Measurements from ENCODE around the gene TBX19. TPM values are rescaled to one million over a fixed set of nuclear protein-coding genes. Genes with fewer than 3 reads are reported as not detected.

TBX19 gene
- total and polyA plus RNA-seq, 2 of the 4 experiments (the other 2 are of a cell fraction) = 0.18 to 0.89 TPM

GRCh38 chr1:168295411-168296114, 14.9 kb downstream of the TBX19 start:
- peaks cover 2% of the 10 kb centered on the region; the same call in 1 of the 2 replicates for H3K4me1 ChIP-seq (ENCODE audit: control insufficient read depth, insufficient read depth, low read length)
- no peak overlapping the region for H2AFZ ChIP-seq (replicated peaks; ENCODE audit: low read length, poor library complexity)
- no peak overlapping the region for H2BK120ac ChIP-seq (ENCODE audit: low read depth, low read length)
- intact Hi-C loops (cut with micrococcal nuclease) = no loop called here
- H4K5ac ChIP-seq (ENCODE audit: low read depth, low read length) = no peak overlapping the region
- no peak overlapping the region for H3K27ac ChIP-seq (ENCODE audit: insufficient read depth, low read length)
- no peaks in the 10 kb centered on the region for H4K20me1 ChIP-seq (ENCODE audit: insufficient read depth, low read length)
- no peak overlapping the region for H3K14ac ChIP-seq (replicated peaks; ENCODE audit: low read depth, low read length)
- no peaks in the 10 kb centered on the region for H3K9me1 ChIP-seq (ENCODE audit: insufficient read depth, low read length)
- H3K23ac ChIP-seq (ENCODE audit: low read depth, low read length) = no peak overlapping the region
- no TSS peak for BruUV-seq (replicated peaks)
- no peaks in the 10 kb centered on the region for H3K36me3 ChIP-seq (ENCODE audit: control insufficient read depth, insufficient read depth, low read length)
- DNase-seq (no peak), ATAC-seq (ENCODE audit: low read depth) (no peak)
- no peak overlapping the region for H2AK5ac ChIP-seq (ENCODE audit: low read depth, low read length)
- no peak overlapping the region for H2AK9ac ChIP-seq (replicated peaks; ENCODE audit: low read depth, low read length, poor library complexity)
- H3K9ac ChIP-seq (ENCODE audit: low read depth, low read length) = no peak overlapping the region
- dilution Hi-C loops (cut with HindIII; ENCODE audit: low sequenced_read_pairs, unreplicated experiment) = no loop called here
- no peaks in the 10 kb centered on the region for H3K79me1 ChIP-seq (ENCODE audit: low read depth in 1 of 2, low read length in 2 of 2)
- no CpG with 5 or more reads among the region's 8 CpGs for WGBS, 2 experiments (ENCODE audit: extremely low coverage in 2 of 2, insufficient read length in 1 of 2)
- ChIA-PET CTCF (interaction anchor here (0.6 kb wide), 1 partner anchor 1081 kb away, joined by 4 read pairs; no protein-coding TSS in a partner anchor), POLR2A (ENCODE audit: unreplicated experiment) (no interaction called here)
- H3K27me3 ChIP-seq (ENCODE audit: control insufficient read depth, insufficient read depth, low read length) = no peaks in the 10 kb centered on the region
- no peak overlapping the region for H3K18ac ChIP-seq (ENCODE audit: low read depth, low read length)
- no peak overlapping the region for H2BK5ac ChIP-seq (ENCODE audit: low read depth, low read length, poor library complexity, severe bottlenecking)
- no peak overlapping the region for H4K91ac ChIP-seq (ENCODE audit: insufficient read depth, low read depth, low read length)
- no peak overlapping the region for H2BK20ac ChIP-seq (ENCODE audit: low read depth, low read length)
- H4K8ac ChIP-seq (ENCODE audit: low read depth in 2 of 2, low read length in 2 of 2) = no peak overlapping the region
- in situ Hi-C loops (cut with MboI; ENCODE audit: low sequenced_read_pairs) = no loop called here
- no peak overlapping the region for H3K4ac ChIP-seq (ENCODE audit: low read depth, low read length)
- H2BK15ac ChIP-seq (ENCODE audit: low read depth, low read length) = no peak overlapping the region
- no peak overlapping the region for H3K4me3 ChIP-seq (ENCODE audit: insufficient read depth, low read depth, low read length)
- no peak overlapping the region for H3K4me2 ChIP-seq (ENCODE audit: low read depth, low read length)
- H3K56ac ChIP-seq (ENCODE audit: extremely low read depth, insufficient read depth, low read length) = no peak overlapping the region
- H3K9me3 ChIP-seq (ENCODE audit: control insufficient read depth, insufficient read depth, low read length) = no peaks in the 10 kb centered on the region
- TF ChIP-seq CHD1 (IDR thresholded peaks at IDR 0.05; ENCODE audit: low read depth, low read length) (no peak), MXI1 (IDR thresholded peaks at IDR 0.05; ENCODE audit: borderline replicate concordance, low read depth, low read length) (no peak), MAFK (IDR thresholded peaks at IDR 0.05; ENCODE audit: low read depth, low read length) (no peak), MAZ (IDR thresholded peaks at IDR 0.05; ENCODE audit: borderline replicate concordance, low read depth, low read length) (no peak), ELK1 (IDR thresholded peaks at IDR 0.05; ENCODE audit: borderline replicate concordance, low read depth, low read length) (no peak), CTCF (conservative IDR thresholded peaks at IDR 0.05; ENCODE audit: low read depth, low read length) (no peak), RAD21 (IDR thresholded peaks at IDR 0.05; ENCODE audit: low read length) (no peak), SMC3 (IDR thresholded peaks at IDR 0.05; ENCODE audit: low read depth, low read length) (no peak), RFX5 (IDR thresholded peaks at IDR 0.05; ENCODE audit: low read depth, low read length) (no peak), FOS (IDR thresholded peaks at IDR 0.05; ENCODE audit: low read depth, low read length) (no peak), RCOR1 (IDR thresholded peaks at IDR 0.05; ENCODE audit: insufficient replicate concordance, low read length) (no peak), CEBPB (IDR thresholded peaks at IDR 0.05; ENCODE audit: low read depth, low read length) (no peak), POLR2A (IDR thresholded peaks at IDR 0.05; ENCODE audit: low read depth, low read length) (no peak), USF2 (IDR thresholded peaks at IDR 0.05; ENCODE audit: low read depth, low read length) (no peak), BHLHE40 (IDR thresholded peaks at IDR 0.05; ENCODE audit: low read depth, low read length) (no peak)
